ENCODE results near the gene LRRC4B. TPM values are rescaled to one million over a fixed set of nuclear protein-coding genes. Genes with fewer than 3 reads are reported as not detected.

Gene LRRC4B
- total and polyA plus RNA-seq, 12 donors: 0.42 to 3.0 (median 0.78) TPM

- Histone ChIP-seq H3K36me3 (peaks cover 0 to 6% (median 0%) of the 10 kb centered on the region in 9 donors), H3K27me3 (peaks cover 0 to 3% (median 0%) of the 10 kb centered on the region in 7 donors), H3K27ac (no peak overlapping the region), H3K9me3 (peaks cover 0 to 9% (median 0%) of the 10 kb centered on the region in 11 donors), H3K4me3 (no peak overlapping the region), H3K4me1 (peaks cover 0 to 15% (median 0%) of the 10 kb centered on the region in 9 donors)
- no peak for ATAC-seq
- WGBS, 2 donors: 12 to 18% methylated on average over 9 of the region's 12 CpGs
- no peak for DNase-seq
- TF ChIP-seq CTCF (IDR thresholded peaks at IDR 0.05): no peak
- intact Hi-C loops (cut with DNase I): no loop called here
Measured at GRCh38 chr19:50492303-50493052, 75.8 kb downstream of the LRRC4B start.

- intact Hi-C loops (cut with DNase I): no loop called here
Measured at GRCh38 chr19:50490991-50491472, 77.2 kb downstream of the LRRC4B start.

GRCh38 chr19:50490411-50490811, 77.8 kb downstream of the LRRC4B start:
- WGBS, 2 donors: 93 to 95% methylated on average over 18 of the region's 18 CpGs

More at GRCh38 chr19:50490991-50491472, 77.2 kb downstream of the LRRC4B start:
- peaks cover 0 to 9% (median 0%) of the 10 kb centered on the region in 9 donors for H3K36me3 ChIP-seq
- ATAC-seq: no peak
- 13 to 21% methylated on average over 23 to 26 of the region's 26 CpGs for WGBS, 2 donors
- H3K4me3 ChIP-seq: no peak overlapping the region
- peaks cover 0 to 18% (median 0%) of the 10 kb centered on the region in 9 donors for H3K4me1 ChIP-seq
- no peak for TF ChIP-seq CTCF (IDR thresholded peaks at IDR 0.05)
- peaks cover 0 to 4% (median 0%) of the 10 kb centered on the region in 7 donors for H3K27me3 ChIP-seq
- DNase-seq: no peak
- H3K9me3 ChIP-seq: peaks cover 0 to 9% (median 0%) of the 10 kb centered on the region in 11 donors
- no peak overlapping the region for H3K27ac ChIP-seq

More at GRCh38 chr19:50490411-50490811, 77.8 kb downstream of the LRRC4B start:
- DNase-seq (no peak), ATAC-seq (no peak)
- Histone ChIP-seq H3K36me3 (peaks cover 0 to 9% (median 0%) of the 10 kb centered on the region in 9 donors), H3K9me3 (peaks cover 0 to 9% (median 0%) of the 10 kb centered on the region in 11 donors), H3K27me3 (peaks cover 0 to 4% (median 0%) of the 10 kb centered on the region in 7 donors), H3K4me3 (no peak overlapping the region), H3K27ac (no peak overlapping the region), H3K4me1 (peaks cover 0 to 18% (median 0%) of the 10 kb centered on the region in 9 donors)
- intact Hi-C loops (cut with DNase I): no loop called here
- TF ChIP-seq CTCF (IDR thresholded peaks at IDR 0.05): no peak
